Osteocyte (in vitro differentiated cells): ENCODE data around the gene GTPBP1. TPM values are rescaled to one million over a fixed set of nuclear protein-coding genes. Genes with fewer than 3 reads are reported as not detected.

ENCODE experiments used
- DNase-seq: peaks from one replicate; pipeline ENCODE4 v3.0.0; 2021; ENCODE audit warnings: mixed read lengths; ENCODE audit not compliant: unreplicated experiment; ENCODE audit errors: extremely low spot score
- H3K27ac Mint-ChIP-seq: one replicate; pipeline ENCODE4 v1.8.0; 2021; ENCODE audit warnings: mild to moderate bottlenecking, mixed read lengths; ENCODE audit not compliant: unreplicated experiment
- H3K27me3 Mint-ChIP-seq: one replicate; pipeline ENCODE4 v1.8.0; 2021; ENCODE audit warnings: mixed read lengths; ENCODE audit not compliant: unreplicated experiment
- H3K36me3 Mint-ChIP-seq: one replicate; pipeline ENCODE4 v1.8.0; 2021; ENCODE audit warnings: mixed read lengths; ENCODE audit not compliant: unreplicated experiment
- H3K4me1 Mint-ChIP-seq: one replicate; pipeline ENCODE4 v1.8.0; 2021; ENCODE audit warnings: mixed read lengths; ENCODE audit not compliant: unreplicated experiment
- H3K4me3 Mint-ChIP-seq: one replicate; pipeline ENCODE4 v1.8.0; 2021; ENCODE audit warnings: mild to moderate bottlenecking, moderate library complexity, mixed read lengths; ENCODE audit not compliant: unreplicated experiment
- H3K9me3 Mint-ChIP-seq: one replicate; pipeline ENCODE4 v1.8.0; 2021; ENCODE audit warnings: mixed read lengths; ENCODE audit not compliant: unreplicated experiment
- CTCF ChIP-seq: fragments of 200-600 bp; sonication (generic); IDR thresholded peaks from 2 replicates; pipeline ENCODE4 v1.5.0; 2021; ENCODE audit warnings: antibody characterized with exemption, mild to moderate bottlenecking, moderate library complexity
- total RNA-seq: library from RNA; stranded (reverse); gene quantifications from 2 replicates; pipeline ENCODE4 v1.2.1, GENCODE V29; 2021

Gene GTPBP1
- total RNA-seq, 1 donor from 2014 or later, result 68.8 TPM

DNA sequence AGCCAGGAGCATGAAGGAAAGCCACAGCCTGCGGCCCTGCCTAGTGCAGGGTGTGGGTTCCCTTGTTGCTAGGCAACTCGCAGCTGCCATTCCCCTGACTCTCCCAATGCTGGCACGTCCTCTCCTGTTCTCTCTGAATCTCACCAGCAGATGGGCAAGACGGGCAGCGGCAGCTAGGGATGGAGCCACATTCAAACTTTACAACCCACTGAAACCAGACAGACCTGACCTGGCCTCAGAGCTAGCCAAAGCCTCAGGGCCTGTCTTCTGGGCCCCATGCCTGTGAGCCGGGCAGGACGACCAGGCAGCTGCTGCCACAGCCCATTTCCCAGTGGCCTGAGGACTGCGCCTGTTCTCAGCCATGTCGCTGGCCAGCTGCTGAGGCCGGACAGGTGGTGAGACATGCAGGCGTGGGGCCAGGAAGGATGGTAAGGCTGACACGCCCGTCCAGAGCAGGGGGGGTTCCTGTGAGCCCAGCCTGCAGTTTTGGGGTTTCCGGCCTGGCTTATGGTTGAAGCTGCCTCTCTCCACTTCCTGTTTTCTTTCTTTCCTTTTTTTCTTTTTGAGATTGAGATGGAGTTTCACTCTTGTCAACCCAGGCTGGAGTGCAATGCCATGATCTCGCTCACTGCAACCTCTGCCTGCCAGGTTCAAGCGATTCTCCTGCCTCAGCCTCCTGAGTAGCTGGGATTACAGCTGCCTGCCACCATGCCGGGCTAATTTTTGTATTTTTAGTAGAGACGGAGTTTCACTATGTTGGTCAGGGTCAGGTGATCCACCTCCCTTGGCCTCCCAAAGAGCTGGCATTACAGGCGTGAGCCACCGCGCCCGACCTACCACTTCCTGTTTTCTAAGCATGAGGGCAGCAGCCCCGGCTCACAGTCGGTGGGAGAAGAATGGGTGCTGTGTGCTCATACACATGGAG lies 45.9 kb downstream of the GTPBP1 start:
- DNase-seq, result no peak
- Mint-ChIP-seq H3K4me3 (no peak overlapping the region), H3K36me3 (peaks cover 23% of the 10 kb centered on the region), H3K27ac (peak overlapping the region; percentile 7), H3K4me1 (peaks cover 22% of the 10 kb centered on the region), H3K9me3 (no peaks in the 10 kb centered on the region), H3K27me3 (no peaks in the 10 kb centered on the region)
- no peak for TF ChIP-seq CTCF

DNA sequence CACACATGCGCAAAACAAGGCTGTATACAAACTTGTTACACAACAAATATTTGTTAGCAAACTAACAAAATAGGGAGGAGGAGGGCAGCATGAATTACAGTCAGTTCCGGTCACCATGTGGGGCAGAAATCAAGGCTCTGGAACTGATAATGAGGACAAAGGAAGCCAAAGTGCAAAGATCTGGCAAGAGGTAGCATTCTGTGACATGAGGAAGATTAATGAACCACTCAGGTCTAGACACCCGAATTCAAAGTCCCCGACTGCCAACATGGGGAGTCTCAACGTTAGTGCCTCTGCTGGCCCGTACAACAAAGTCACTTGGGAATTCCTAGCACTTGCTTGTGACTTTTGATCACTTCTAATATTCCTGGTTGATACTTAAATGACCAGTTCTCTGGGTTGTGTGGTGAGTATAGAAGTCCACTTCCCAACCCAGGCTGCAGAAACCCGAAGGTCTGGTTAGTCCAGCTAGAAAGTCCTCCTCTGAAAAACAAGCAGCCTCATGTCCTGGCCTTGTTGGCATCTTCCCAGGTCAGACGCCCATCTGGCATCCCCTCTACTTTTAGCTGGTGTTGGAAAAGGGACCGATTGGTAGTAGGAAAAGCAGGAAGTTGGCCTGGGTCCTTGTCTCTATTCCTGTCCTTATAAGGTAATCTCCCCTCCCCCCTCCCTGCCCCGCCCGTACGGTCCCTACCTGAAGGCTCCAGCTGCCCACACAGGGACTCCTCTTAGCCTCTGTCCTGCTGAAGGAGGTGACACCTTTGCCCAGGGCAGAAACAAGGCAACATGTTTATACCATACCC lies 48.4 kb downstream of the GTPBP1 start:
- H3K4me1 Mint-ChIP-seq, result peaks cover 28% of the 10 kb centered on the region
- no peak for DNase-seq
- no peak for TF ChIP-seq CTCF
- no peaks in the 10 kb centered on the region for H3K9me3 Mint-ChIP-seq
- peak overlapping the region; percentile 96 for H3K27ac Mint-ChIP-seq
- no peaks in the 10 kb centered on the region for H3K27me3 Mint-ChIP-seq
- peaks cover 15% of the 10 kb centered on the region for H3K36me3 Mint-ChIP-seq
- H3K4me3 Mint-ChIP-seq, result peak overlapping the region; percentile 84

DNA sequence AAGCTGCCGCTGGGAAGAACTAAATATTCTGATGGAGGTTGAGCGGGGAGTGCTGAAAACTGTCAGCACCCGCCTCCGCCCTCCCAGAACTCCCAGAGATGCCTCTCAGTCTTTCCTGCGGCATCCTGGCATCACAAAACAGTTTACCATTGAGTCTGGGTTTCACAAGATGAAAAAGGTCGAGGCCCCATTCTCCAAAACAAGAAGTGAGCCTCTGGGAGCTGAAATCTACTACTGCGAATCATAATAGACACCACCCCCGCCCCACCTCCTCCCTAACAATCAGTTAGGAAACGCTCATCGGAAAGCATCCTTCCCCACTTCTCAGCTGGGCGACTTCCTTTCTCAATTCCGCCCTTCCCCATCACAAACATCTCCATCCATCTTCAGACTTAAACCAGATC lies 49.0 kb downstream of the GTPBP1 start:
- DNase-seq, result no peak
- Mint-ChIP-seq H3K4me3 (peak overlapping the region; percentile 84), H3K27ac (peak overlapping the region; percentile 96), H3K9me3 (no peaks in the 10 kb centered on the region), H3K27me3 (no peaks in the 10 kb centered on the region), H3K4me1 (peaks cover 28% of the 10 kb centered on the region), H3K36me3 (peaks cover 10% of the 10 kb centered on the region)
- no peak for TF ChIP-seq CTCF

- Mint-ChIP-seq H3K36me3 (peaks cover 5% of the 10 kb centered on the region), H3K27me3 (no peaks in the 10 kb centered on the region), H3K9me3 (no peaks in the 10 kb centered on the region), H3K4me1 (peaks cover 32% of the 10 kb centered on the region), H3K4me3 (peak overlapping the region; percentile 84), H3K27ac (peak overlapping the region; percentile 96)
- DNase-seq, result peak; percentile 90
- no peak for TF ChIP-seq CTCF
Measured at GRCh38 chr22:38755155-38755910, 49.6 kb downstream of the GTPBP1 start.
